ENCODE data around the gene SFMBT1.

DNA sequence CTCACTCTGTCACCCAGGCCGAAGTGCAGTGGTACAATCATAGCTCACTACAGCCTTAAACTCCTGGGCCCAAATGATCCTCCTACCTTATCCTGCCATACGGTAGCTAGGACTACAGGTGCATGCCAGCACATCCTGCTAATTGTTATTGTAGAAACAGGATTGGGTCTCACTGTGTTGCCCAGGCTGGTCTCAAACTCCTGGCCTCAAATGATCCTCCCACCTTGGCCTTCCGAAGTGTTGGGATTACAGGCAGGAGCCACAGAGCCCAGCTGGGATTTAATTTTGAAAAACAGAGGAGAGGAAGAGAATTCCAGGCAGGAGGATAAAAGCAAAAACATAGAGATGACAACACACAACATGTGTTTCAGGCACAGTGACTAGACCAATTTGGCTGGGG lies 40.5 kb downstream of the SFMBT1 start:
- TF ChIP-seq, protein P1, sequence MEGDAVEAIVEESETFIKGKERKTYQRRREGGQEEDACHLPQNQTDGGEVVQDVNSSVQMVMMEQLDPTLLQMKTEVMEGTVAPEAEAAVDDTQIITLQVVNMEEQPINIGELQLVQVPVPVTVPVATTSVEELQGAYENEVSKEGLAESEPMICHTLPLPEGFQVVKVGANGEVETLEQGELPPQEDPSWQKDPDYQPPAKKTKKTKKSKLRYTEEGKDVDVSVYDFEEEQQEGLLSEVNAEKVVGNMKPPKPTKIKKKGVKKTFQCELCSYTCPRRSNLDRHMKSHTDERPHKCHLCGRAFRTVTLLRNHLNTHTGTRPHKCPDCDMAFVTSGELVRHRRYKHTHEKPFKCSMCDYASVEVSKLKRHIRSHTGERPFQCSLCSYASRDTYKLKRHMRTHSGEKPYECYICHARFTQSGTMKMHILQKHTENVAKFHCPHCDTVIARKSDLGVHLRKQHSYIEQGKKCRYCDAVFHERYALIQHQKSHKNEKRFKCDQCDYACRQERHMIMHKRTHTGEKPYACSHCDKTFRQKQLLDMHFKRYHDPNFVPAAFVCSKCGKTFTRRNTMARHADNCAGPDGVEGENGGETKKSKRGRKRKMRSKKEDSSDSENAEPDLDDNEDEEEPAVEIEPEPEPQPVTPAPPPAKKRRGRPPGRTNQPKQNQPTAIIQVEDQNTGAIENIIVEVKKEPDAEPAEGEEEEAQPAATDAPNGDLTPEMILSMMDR (conservative IDR thresholded peaks at IDR 0.05), result no peak
- no peak for TF ChIP-seq EZH2 (IDR thresholded peaks at IDR 0.05; ENCODE audit: low read depth)

Measured in PC-9 (cell line).